IPS DF 19.7 (cell line): ENCODE measurements around the gene SMARCAD1.
A peak's percentile ranks its signal among the peaks of the same experiment; 100 is the strongest.
"Not testable (repeated sequence)": the region's sequence is repeated elsewhere in the genome, so short reads cannot be mapped to it uniquely, and the experiment has no call there.

Source experiments
- DNase-seq: peaks from one replicate; pipeline ENCODE4 v3.0.0-alpha.2; 2013; ENCODE audit warnings: low read depth, low spot score

Gene SMARCAD1

DNA sequence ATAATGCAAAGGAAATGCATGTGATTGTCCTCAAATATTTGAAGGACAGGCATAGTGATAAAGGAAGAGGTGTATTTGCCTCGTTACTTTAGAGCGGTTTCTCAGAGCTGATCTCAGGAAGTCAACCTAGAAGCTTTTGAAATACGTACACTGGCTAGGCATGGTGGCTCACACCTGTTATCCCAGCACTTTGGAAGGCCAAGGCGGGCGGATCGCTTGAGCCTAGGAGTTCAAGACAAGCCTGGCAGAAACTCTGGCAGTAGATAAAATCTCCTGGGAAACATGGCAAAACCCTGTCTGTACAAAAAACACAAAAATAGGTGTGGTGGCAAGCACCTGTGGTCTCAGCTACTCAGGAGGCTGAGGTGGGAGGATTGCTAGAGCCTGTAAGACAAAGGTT lies 24.9 kb downstream of the SMARCAD1 start:
- no peak for DNase-seq

DNA sequence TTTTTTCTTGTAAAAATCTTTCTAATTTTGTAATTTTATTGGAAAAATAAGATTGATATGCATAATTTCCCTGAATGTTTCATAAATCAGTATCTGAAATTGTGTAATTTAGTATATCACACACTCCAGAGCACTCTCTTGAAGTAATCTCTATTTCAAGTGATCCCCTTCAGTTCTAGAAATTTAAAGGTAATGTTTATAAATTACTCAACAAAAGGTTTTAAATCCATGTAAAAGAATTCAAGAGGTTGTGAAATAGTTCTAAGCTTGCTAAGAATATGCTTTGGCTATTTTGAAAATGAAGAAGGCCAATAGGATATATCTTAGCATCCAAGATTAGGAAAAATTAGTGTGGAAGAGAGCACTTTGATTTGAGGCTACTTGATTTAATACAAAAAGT lies 28.2 kb downstream of the SMARCAD1 start:
- DNase-seq = no peak

DNA sequence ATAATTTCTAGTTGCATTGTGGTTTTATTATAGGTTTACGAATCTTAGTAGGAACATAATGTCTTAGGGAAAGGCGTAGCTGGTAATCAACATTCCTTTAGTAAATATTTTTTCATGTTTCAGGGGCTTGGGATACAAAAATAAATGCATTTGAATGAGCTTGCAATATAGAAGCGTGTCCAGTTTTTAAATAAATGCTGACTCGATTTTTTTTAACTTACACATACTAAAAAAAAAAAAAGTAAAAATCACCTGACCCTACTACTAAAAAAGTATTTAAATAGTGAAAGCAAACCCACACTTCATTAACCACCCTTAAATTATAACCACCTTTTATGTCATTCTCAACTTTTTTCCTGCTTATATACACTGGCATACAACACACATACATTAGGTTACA lies 29.6 kb downstream of the SMARCAD1 start:
- no peak for DNase-seq

DNA sequence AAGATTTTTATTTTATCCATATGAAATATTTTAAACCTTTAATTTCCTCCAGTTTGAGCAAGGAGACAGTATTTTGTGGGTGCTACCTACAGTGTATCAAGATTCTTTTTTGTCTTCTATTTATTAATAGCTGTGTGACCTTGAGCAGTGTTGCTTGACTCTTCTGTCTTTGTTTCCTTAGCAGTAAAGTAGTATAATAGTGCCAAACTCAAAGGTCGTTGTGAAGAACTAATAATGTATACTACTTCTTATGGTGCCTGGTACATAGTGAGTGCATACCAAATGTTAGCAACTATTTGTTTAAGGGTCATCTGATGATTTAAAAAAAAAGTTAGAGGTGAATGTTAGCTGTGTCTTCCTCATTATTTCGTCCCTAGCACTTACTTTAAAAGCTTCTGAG lies 30.5 kb downstream of the SMARCAD1 start:
- DNase-seq = no peak

DNA sequence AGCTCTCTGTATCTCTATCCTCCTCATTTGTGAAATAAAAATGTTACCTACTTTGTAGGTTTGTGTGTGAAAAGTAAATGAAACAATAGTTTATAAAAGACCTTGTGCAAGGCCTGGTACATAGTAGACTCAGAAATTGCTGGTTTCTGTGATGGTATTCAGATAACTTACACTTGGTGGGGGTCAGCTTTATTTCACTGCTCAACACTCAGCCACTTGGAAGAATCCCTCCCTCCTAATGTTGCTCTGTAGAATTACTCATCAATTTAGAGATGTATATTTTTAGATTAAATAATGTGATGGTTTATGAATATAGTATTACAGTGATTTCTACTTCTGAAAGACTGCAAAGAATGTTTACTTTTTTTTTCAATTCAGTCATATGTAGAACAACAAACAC lies 32.7 kb downstream of the SMARCAD1 start:
- DNase-seq = no peak

DNA sequence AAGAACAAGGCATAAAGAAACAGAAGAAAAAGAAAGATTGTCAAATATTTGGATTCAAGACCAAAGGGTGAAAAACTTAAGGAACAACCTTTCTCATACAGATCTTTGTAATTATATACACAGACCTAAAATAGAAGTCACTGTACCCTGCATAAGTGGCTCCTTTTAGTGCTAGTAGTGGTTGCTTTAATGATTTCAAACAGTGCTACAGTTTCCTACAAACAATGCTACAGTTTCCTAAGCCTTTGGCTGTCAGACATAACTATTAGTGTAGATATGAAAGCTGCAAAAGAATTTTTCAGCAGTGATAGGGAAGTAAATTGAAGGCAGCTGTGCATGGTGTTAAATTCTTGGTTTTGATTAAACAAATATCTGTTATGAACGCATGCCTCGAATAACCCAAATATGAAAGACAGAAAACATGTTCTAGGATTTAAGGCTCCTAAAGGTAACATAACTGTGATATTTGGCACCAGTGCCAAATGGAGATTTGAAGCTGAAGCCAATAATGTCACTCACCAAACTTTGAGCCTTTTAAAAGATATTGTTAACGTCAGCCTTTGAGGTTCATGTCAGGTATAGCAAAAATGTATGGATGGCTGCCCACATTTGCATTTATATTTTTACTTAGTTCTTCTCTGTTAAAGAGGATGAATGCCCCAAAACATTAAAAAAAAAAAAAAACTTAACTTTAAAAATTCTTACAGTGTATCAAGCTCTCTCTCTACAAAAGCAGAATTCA lies 36.6 kb downstream of the SMARCAD1 start:
- DNase-seq = no peak

DNA sequence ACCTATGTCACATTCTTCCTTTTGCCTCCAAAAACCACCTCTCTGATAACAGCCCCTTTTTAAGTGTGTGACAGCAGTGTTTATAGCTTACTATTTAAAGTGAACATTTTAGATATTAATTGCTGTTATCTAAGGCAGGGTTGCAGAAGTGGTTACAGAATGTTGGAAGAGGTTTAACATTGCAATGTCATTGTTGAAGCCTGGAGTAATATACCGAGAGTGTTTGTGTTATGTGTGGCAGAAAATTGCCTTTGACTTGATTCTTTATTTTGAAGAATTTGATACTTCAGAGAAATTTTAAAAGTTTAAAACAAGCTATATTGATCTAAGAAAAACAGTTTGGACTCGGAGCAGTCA lies 37.1 kb downstream of the SMARCAD1 start:
- no peak for DNase-seq

DNA sequence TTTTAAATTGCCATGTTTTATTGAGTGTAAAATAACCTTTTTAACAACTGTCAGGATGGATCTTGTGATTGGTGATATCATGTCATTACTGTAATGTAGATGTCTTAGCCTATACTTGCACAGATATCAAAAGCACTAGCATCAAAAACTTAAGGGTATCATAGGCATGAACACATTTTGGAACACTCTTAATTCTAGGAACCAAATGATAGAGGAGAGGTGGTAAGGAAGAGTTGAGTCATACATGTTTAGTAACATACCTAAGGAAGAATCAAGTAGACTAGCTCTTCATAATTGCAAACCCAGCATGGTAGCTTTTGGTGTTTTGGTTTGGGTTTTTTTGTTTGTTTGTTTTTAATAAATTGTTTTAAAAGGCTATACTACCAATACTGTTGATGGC lies 43.4 kb downstream of the SMARCAD1 start:
- no peak for DNase-seq

DNA sequence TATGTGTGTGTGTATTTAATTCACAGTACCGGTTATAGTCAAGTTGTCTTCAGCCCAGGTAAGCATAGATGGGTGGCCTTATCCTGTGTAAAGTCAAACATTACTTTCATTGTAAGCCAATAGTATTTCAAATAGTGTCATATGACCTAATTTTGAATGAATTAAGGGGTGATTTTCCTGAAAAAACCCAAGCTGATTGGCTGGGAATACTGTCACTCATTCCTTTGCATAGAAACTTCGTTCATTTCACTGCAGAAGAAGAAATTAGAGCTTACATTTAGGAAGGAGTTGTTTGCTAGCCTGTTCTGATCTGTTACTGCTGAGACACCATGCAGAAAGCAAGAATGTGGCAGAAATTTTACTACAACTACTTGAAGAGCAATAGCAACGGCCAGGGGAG lies 45.4 kb downstream of the SMARCAD1 start:
- DNase-seq = peak; percentile 2

DNA sequence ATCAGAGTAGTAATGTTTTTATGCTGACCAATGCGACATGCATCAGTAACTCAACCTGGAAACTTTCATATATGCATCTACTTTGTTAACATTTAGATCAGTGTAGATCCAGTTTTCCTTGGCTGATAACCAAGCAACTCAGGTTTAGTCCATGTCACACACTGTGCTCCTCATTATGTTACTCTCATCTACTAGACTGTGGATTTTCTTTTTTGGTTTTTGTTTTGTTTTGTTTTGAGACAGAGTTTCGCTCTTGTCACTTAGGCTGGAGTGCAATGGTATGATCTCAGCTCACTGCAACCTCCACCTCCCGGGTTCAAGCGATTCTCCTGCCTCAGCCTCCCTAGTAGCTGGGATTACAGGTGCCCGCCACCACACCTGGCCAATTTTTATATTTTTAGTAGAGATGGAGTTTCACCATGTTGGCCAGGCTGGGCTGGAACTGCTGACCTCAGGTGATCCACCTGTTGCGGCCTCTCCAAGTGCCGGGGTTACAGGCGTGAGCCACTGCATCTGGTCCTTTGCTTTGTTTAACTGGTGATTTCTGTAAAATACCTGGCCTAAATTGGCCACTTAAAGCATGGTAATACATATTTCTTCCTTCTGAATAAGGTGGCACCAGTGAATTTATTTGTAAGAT lies 48.6 kb downstream of the SMARCAD1 start:
- no peak for DNase-seq

DNA sequence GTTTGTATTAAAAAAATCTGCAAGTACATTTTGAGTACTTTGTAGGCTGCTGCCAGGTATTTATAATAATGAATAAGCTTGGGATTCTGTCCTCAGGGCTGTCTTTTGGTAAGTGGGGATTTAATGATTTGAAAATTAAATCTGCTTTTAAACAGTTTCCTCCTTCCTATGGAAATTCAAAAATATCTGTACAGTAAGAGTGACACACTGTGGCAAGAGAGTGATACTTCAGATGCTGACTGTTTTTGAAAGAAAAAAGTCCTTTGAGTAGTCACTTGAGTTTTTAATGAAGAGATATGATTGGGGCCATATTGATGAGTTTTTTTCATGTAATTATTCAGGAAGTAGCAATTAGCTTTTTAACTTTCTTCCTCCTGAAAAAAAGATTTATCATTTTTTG lies 49.2 kb downstream of the SMARCAD1 start:
- DNase-seq = no peak

DNA sequence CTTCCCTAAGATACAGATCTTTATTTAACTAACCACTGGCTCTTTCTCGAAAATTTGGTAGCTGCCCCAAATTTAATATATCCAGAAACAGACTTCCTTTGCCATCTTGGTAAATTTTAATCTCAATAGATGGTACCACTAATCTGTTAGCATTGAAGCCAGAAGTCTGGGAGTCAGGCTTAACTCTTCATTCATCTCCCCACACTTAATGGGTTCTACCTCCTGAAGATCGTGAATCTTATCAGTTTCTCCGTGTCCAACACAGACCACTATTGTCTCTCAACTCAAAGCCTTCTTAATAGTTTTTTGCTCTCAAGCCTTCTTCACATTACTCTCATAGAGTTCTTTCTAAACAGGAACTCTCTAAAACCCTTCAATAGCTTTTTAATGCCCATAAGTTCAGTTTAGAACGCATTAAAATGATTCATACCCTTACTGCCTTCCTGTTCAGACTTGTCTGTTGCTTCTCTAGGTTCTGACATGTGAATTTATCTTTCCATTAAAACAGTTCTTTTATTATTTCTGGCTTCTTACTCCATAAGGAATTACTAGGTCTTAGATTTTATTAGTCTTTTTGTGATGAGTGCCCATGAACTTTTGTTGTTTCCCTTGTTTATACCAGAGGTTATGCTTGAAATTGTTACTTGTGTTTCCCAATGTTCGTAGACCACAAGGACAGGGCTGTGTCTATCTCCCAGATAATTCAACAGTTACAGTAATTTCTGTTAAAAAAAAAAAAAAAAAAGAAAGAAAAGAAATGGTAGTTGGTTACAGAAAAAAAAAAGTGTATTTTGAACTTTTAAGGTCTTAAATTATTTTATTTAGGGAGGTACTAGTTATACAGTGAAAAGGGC lies 54.7 kb downstream of the SMARCAD1 start:
- DNase-seq = no peak

DNA sequence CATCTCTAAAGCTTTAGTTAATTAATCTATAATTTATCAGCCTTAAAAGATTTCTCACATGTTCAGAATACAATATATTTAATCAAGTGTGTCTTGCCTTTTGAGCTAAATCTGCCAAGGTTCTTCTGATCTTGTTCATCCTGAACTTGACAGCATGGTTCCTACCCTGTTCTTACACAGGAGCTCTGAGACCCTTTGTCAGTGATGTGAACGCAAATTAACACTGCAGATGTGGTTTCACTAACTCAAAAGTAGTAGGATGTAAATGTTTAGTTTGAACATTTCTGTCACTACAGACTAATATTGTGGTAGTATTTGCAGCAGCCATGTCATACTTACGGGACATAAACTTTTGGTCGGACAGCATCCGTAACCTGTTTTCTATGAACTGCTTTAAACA lies 59.4 kb downstream of the SMARCAD1 start:
- DNase-seq = no peak

DNA sequence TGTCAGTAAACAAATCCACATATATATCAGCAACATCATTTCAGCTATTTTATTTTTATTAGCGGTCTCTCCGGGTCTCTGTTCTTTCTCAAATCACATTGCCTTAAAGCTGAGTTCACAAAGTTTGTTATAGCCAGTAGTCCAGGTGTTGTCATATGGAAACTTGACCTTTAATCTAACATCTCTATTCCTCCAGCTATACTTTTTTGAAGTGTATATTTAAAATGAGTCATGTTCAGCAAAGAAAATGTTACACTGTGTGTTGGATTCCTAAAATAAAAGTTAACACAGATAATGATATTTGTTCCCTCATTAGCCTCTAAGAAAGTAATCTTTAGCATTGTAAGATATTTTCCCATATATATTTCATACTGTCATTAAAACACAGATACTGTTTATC lies 63.6 kb downstream of the SMARCAD1 start:
- DNase-seq = no peak

DNA sequence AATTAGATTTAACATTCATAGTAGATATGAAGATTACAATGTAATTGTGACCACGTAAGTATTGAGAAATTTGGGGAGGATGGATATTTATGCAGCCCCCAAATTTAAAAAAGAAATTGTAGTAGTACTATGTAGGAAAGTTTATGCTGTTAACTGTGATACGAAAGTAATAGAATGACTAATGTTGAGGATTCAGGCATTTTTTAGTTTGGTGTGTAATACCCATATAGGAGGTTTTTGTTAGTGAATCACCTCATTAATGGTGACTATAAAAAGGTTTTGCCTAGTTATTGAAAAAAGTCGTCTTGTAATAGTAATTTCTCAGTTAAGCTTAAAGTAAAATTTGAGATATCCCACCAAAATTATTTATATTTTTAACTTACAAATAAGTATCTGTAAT lies 67.2 kb downstream of the SMARCAD1 start:
- no peak for DNase-seq

DNA sequence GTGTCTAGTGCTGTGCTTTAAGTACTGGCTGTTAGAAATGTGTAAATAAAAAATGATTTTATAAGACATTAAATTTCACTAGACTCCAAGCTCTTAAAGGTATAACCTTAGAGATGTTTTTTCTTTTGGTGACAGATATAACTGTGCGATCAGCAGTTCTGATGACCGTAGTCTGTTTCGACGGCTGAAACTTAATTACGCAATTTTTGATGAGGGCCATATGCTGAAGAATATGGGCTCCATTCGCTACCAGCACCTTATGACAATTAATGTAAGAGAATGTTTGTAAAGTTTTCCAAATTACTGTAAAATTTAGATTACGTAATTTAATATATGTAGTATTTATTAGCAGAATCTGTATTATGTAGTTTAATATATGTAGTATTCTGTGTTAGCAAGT lies 68.5 kb downstream of the SMARCAD1 start:
- DNase-seq = no peak

DNA sequence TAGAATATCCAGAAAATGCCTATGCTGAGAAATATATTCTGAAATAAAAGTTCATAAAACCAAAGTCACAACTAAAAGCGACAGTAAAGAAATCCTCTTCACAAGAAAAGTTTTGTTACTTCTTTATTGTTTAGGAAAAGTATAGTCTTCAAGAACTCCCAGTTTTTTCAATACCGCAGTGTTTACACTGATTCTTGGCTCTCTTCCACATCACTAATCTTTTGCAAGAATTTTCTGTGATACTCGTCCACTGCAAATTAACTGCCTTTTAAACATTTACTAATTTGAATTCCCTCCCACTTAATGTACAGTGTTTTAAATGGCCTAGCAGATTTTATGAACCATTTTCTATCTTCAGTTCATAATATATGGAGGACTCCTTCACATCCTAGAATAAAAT lies 69.9 kb downstream of the SMARCAD1 start:
- no peak for DNase-seq

DNA sequence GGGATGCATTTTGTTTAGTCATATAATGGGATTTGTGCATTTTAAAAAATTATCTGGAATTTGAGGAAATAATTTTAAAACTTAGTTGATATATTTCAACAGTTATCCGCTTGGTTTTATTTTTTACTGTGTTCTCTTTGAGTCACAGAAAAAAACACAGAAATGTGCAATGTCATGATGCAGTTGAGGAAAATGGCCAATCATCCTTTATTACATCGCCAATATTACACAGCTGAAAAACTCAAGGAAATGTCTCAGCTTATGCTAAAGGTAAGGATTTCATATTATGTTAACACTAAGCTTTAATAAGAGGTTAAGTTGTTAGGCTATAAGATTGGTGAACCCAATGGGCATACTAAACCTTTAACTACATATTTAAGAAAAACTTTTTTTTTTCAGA lies 71.1 kb downstream of the SMARCAD1 start:
- DNase-seq = no peak

DNA sequence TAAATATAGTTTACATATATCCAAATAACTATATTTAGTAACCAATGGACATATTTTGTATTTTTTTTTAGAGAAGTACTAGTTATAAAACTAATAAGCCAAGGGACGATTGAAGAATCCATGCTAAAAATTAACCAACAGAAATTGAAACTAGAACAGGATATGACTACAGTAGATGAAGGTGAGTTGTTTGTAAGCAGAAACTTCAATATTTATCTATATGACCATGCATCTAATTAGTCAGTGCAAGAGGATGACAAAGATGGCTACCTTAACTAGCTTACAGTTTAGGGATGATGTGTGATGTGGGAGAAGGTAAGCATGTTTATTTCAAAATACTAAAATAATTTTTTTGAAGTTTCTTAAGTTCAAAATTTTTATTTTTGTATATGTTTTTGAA lies 77.2 kb downstream of the SMARCAD1 start:
- no peak for DNase-seq

DNA sequence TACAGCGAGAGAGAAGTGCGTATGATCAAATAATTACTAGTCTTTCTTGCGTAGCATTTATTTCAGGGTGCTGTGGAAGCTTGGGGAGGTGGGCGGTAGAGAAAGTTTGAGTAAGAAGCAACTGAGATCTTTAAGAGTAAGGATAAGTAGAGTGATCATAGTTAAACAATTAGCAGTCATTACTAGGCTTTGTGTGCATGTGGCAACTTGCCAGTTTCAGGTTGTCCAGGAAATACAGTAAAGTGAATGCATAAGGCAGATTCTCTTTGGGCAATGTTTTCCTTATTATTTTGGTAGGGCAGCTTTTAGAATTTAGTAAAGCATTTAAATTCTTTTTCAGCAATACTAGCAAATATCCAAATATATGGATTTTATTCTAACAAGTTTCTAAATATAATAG lies 78.0 kb downstream of the SMARCAD1 start:
- no peak for DNase-seq

DNA sequence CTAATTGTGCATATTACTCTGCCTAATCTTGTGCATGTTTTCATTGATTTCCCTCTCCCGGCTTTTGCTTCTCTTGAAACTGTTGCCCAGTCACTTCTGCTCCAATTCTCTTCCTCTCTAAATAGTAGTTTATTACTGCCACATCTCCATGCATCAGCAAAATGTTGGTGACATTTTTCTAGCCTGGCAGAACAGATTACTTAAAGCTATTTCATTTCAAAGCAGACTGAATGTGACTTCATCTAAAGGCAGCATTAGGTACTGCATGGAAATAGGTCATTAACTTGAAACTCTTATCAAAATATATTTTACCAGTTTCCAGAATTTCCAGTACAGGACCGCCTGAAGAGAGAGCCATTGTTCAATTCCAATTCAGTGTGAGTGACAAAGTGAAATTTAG lies 82.6 kb downstream of the SMARCAD1 start:
- DNase-seq = no peak

DNA sequence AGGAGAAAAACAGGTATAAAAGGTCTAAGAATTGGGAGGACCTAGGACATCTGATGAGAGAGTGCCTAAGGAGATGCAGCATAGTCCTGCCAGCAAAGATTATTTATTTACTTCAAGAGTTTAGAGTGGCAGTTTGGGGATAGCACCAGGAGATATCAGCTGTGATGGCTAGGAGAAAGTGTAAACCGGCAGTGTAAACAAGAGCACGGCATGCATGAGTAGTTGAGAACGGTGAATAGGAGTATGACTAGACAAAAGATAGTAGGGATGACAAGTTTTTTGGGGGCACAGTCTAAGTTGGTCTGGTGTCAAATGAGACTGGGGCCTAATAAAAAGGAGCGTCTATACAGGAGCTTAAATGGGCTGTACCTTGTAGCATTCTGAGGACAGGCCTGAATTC lies 86.3 kb downstream of the SMARCAD1 start:
- not testable (repeated sequence) for DNase-seq

DNA sequence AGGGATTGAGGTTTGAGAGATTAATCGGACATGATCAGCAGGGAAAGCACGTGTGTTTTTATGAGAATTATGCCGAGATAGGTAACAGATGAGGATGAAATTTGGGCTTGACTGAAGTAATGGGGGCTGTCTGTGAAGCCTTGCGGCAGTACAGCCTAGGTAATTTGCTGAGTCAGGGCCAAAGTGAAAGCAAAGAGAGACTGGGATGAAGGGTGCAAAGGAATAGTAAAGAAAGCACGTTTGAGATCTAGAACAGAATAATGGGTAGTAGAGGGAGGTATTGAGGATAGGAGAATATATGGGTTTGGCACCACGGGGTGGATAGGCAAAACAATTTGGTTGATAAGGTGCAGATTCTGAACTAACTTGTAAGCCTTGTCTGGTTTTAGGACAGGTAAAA lies 87.8 kb downstream of the SMARCAD1 start:
- not testable (repeated sequence) for DNase-seq
